Diencephalon (tissue), 1 donor: ENCODE results near the gene AP1M2. TPM values are rescaled to one million over a fixed set of nuclear protein-coding genes. Genes with fewer than 3 reads are reported as not detected.

Experiments used
- small RNA-seq: library from RNA; depleted of rRNA; stranded (forward); fragments of <200 nt; gene quantifications from one replicate; pipeline ENCODE3, GENCODE V24; 2014
- total RNA-seq: library from RNA; depleted of rRNA; stranded (reverse); fragments of >200 nt; gene quantifications from one replicate; pipeline ENCODE4 v1.2.3, GENCODE V29; 2014

AP1M2 gene
- 2.1 TPM for total RNA-seq

GRCh38 chr19:10587022-10587838, at the start of gene AP1M2:
AP1M2 (minus strand) TSS chr19:10587312; CDS start chr19:10587231, 81 bp downstream.

GRCh38 chr19:10625003-10625761, 38.1 kb upstream of the AP1M2 start, which contains the start of gene SLC44A2:
SLC44A2 (plus strand) TSS chr19:10625553; CDS start chr19:10625634, 81 bp downstream.

GRCh38 chr19:10568826-10569651, 18.1 kb downstream of the AP1M2 start, which contains the start of gene CDKN2D:
CDKN2D (minus strand) TSS chr19:10568979; CDS start chr19:10568653, 326 bp downstream.

GRCh38 chr19:10565567-10566407, 21.3 kb downstream of the AP1M2 start, which contains the start of gene KRI1:
KRI1 (minus strand) TSS chr19:10566010; CDS start chr19:10565999, 11 bp downstream.

GRCh38 chr19:10543420-10544241, 43.5 kb downstream of the AP1M2 start, which contains the start of gene ATG4D:
ATG4D (plus strand) TSS chr19:10543904; CDS start chr19:10544091, 187 bp downstream.

Small RNA genes within 50 kb of the gene (small RNA-seq; reads per million reads assigned to genes)
- not detected for gene MIR1238
- not detected for gene RNU7-140P

Other genes with a start within 250 kb of the AP1M2 start
- 1.4 TPM for gene ICAM3, start 247.7 kb downstream of the AP1M2 start, total RNA-seq
- 40.6 TPM for gene TYK2, start 206.7 kb downstream of the AP1M2 start, total RNA-seq
- 62.1 TPM for gene CDC37, start 183.8 kb downstream of the AP1M2 start, total RNA-seq
- 9.0 TPM for gene PDE4A, start 166.8 kb downstream of the AP1M2 start, total RNA-seq
- gene KEAP1, start 84.0 kb downstream of the AP1M2 start, total RNA-seq = 36.9 TPM
- gene S1PR5, start 69.9 kb downstream of the AP1M2 start, total RNA-seq = not detected
- gene ATG4D, start 43.4 kb downstream of the AP1M2 start, total RNA-seq = 15.9 TPM
- gene KRI1, start 21.3 kb downstream of the AP1M2 start, total RNA-seq = 4.4 TPM
- 140 TPM for gene CDKN2D, start 18.3 kb downstream of the AP1M2 start, total RNA-seq
- 37.4 TPM for gene SLC44A2, start 38.2 kb upstream of the AP1M2 start, total RNA-seq
- 134 TPM for gene ILF3, start 67.0 kb upstream of the AP1M2 start, total RNA-seq
- 30.9 TPM for gene QTRT1, start 114.1 kb upstream of the AP1M2 start, total RNA-seq
- 50.3 TPM for gene DNM2, start 130.8 kb upstream of the AP1M2 start, total RNA-seq
- 14.3 TPM for gene TMED1, start 248.9 kb upstream of the AP1M2 start, total RNA-seq